B cell (primary cell): ENCODE results near the gene MBOAT1.

ENCODE experiments used
- EZH2 ChIP-seq: IDR thresholded peaks from 2 replicates; pipeline ENCODE4 v1.6.1; 2012; ENCODE audit warnings: borderline replicate concordance, low read depth, mild to moderate bottlenecking, moderate library complexity, low read length; ENCODE audit not compliant: insufficient read depth, poor library complexity, severe bottlenecking
- TF ChIP-seq, protein P1 (sequence below): fragments of 200-600 bp; IDR thresholded peaks from one replicate; pipeline ENCODE4 v1.8.0; 2022; ENCODE audit warnings: antibody characterized with exemption, mild to moderate bottlenecking

- TF ChIP-seq, protein P1, sequence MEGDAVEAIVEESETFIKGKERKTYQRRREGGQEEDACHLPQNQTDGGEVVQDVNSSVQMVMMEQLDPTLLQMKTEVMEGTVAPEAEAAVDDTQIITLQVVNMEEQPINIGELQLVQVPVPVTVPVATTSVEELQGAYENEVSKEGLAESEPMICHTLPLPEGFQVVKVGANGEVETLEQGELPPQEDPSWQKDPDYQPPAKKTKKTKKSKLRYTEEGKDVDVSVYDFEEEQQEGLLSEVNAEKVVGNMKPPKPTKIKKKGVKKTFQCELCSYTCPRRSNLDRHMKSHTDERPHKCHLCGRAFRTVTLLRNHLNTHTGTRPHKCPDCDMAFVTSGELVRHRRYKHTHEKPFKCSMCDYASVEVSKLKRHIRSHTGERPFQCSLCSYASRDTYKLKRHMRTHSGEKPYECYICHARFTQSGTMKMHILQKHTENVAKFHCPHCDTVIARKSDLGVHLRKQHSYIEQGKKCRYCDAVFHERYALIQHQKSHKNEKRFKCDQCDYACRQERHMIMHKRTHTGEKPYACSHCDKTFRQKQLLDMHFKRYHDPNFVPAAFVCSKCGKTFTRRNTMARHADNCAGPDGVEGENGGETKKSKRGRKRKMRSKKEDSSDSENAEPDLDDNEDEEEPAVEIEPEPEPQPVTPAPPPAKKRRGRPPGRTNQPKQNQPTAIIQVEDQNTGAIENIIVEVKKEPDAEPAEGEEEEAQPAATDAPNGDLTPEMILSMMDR, result no peak
- no peak for TF ChIP-seq EZH2
Measured at GRCh38 chr6:20251525-20251924, 39.3 kb upstream of the MBOAT1 start.
